ENCODE data around the gene HINFP.
A peak's percentile ranks its signal among the peaks of the same experiment; 100 is the strongest.

The HINFP gene

GRCh38 chr11:119175493-119176077 is 54.2 kb downstream of the HINFP start:
- H3K27me3 ChIP-seq (ENCODE audit: insufficient read depth, poor library complexity, severe bottlenecking) = no peaks in the 10 kb centered on the region
- ATAC-seq (ENCODE audit: low read depth) = peak; percentile 52; the same call in 2 of the 3 replicates
- H3K27ac ChIP-seq (ENCODE audit: poor library complexity, severe bottlenecking) = no peak overlapping the region
- H3K4me1 ChIP-seq (ENCODE audit: insufficient read depth, poor library complexity, severe bottlenecking) = no peaks in the 10 kb centered on the region
- no peaks in the 10 kb centered on the region for H3K9me3 ChIP-seq (ENCODE audit: severe bottlenecking)
- no peak for TF ChIP-seq CTCF (IDR thresholded peaks at IDR 0.05; ENCODE audit: poor library complexity, severe bottlenecking)
- H3K4me3 ChIP-seq (ENCODE audit: severe bottlenecking) = no peak overlapping the region
- peaks cover 7% of the 10 kb centered on the region; the same call in 1 of the 2 replicates for H3K36me3 ChIP-seq (ENCODE audit: low read depth)
- no peak for DNase-seq (ENCODE audit: low spot score)

- no peak for TF ChIP-seq CTCF (IDR thresholded peaks at IDR 0.05; ENCODE audit: poor library complexity, severe bottlenecking)
Measured at GRCh38 chr11:119178166-119178680, 56.8 kb downstream of the HINFP start.

GRCh38 chr11:119179342-119179741 is 58.0 kb downstream of the HINFP start:
- H3K4me1 ChIP-seq (ENCODE audit: insufficient read depth, poor library complexity, severe bottlenecking) = no peaks in the 10 kb centered on the region
- H3K36me3 ChIP-seq (ENCODE audit: low read depth) = peaks cover 7% of the 10 kb centered on the region; the same call in 1 of the 2 replicates
- ATAC-seq (ENCODE audit: low read depth) (no peak), DNase-seq (ENCODE audit: low spot score) (no peak)
- TF ChIP-seq CTCF (IDR thresholded peaks at IDR 0.05; ENCODE audit: poor library complexity, severe bottlenecking) = no peak
- H3K27me3 ChIP-seq (ENCODE audit: insufficient read depth, poor library complexity, severe bottlenecking) = no peaks in the 10 kb centered on the region
- no peak overlapping the region for H3K27ac ChIP-seq (ENCODE audit: poor library complexity, severe bottlenecking)
- no peaks in the 10 kb centered on the region for H3K9me3 ChIP-seq (ENCODE audit: severe bottlenecking)
- no peak overlapping the region for H3K4me3 ChIP-seq (ENCODE audit: severe bottlenecking)

More at GRCh38 chr11:119178166-119178680, 56.8 kb downstream of the HINFP start:
- no peak overlapping the region for H3K4me3 ChIP-seq (ENCODE audit: severe bottlenecking)
- no peak for DNase-seq (ENCODE audit: low spot score)
- no peaks in the 10 kb centered on the region for H3K9me3 ChIP-seq (ENCODE audit: severe bottlenecking)
- H3K4me1 ChIP-seq (ENCODE audit: insufficient read depth, poor library complexity, severe bottlenecking) = no peaks in the 10 kb centered on the region
- no peaks in the 10 kb centered on the region for H3K27me3 ChIP-seq (ENCODE audit: insufficient read depth, poor library complexity, severe bottlenecking)
- no peak overlapping the region for H3K27ac ChIP-seq (ENCODE audit: poor library complexity, severe bottlenecking)
- ATAC-seq (ENCODE audit: low read depth) = no peak
- peaks cover 7% of the 10 kb centered on the region; the same call in 1 of the 2 replicates for H3K36me3 ChIP-seq (ENCODE audit: low read depth)

DNA sequence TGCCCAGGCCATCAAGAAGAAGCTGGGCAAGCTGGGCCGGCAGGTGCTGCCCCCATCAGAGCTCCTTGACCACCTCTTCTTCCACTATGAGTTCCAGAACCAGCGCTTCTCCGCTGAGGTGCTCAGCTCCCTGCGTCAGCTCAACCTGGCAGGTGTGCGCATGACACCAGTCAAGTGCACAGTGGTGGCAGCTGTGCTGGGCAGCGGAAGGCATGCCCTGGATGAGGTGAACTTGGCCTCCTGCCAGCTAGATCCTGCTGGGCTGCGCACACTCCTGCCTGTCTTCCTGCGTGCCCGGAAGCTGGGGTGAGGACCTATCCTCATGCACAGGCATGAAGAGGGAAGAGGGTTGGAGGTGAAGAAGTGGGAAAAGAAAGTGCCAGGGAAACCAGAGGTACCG is 58.6 kb downstream of the HINFP start:
- H3K4me3 ChIP-seq (ENCODE audit: severe bottlenecking) = no peak overlapping the region
- H3K27ac ChIP-seq (ENCODE audit: poor library complexity, severe bottlenecking) = no peak overlapping the region
- TF ChIP-seq CTCF (IDR thresholded peaks at IDR 0.05; ENCODE audit: poor library complexity, severe bottlenecking) = no peak
- no peaks in the 10 kb centered on the region for H3K27me3 ChIP-seq (ENCODE audit: insufficient read depth, poor library complexity, severe bottlenecking)
- H3K9me3 ChIP-seq (ENCODE audit: severe bottlenecking) = no peaks in the 10 kb centered on the region
- peaks cover 7% of the 10 kb centered on the region; the same call in 1 of the 2 replicates for H3K36me3 ChIP-seq (ENCODE audit: low read depth)
- ATAC-seq (ENCODE audit: low read depth) = no peak
- DNase-seq (ENCODE audit: low spot score) = no peak
- H3K4me1 ChIP-seq (ENCODE audit: insufficient read depth, poor library complexity, severe bottlenecking) = no peaks in the 10 kb centered on the region
